HCT116 (cell line): ENCODE results near the gene BRPF3. TPM values are rescaled to one million over a fixed set of nuclear protein-coding genes. Genes with fewer than 3 reads are reported as not detected.

Experiments used
- ATAC-seq: fragments of 200-7000 bp; cut with Tn5 transposase; 2 replicates; pipeline ENCODE4 v1.9.1; 2020; ENCODE audit warnings: mild to moderate bottlenecking, moderate library complexity
- BruUV-seq: library from RNA; stranded (reverse); fragments of 400-500 nt; replicated peaks from 2 replicates; lab custom pipeline; 2021; lab: Mats Ljungman, UMichigan
- CTCF ChIA-PET: fragments of 300-600 bp; sonication (Branson Sonifier 250); formaldehyde crosslinking; loops from one replicate; lab custom pipeline; 2021; ENCODE audit warnings: antibody characterized with exemption; lab: Charles Lee
- POLR2A ChIA-PET: fragments of 300-600, 350-600 bp; sonication (Branson Sonifier 250); formaldehyde crosslinking; loops from one replicate; lab custom pipeline; 2021; ENCODE audit warnings: antibody characterized with exemption; lab: Charles Lee
- RAD21 ChIA-PET, 2 experiments: fragments of 300-600 bp; sonication (Branson Sonifier 250); formaldehyde crosslinking; loops; one replicate each; lab custom pipeline; 2023; ENCODE audit warnings: low total read pairs in 2 of 2; ENCODE audit not compliant: uncharacterized antibody in 2 of 2, unreplicated experiment in 2 of 2, low non-redundant PET in 1 of 2; lab: Charles Lee
- DNase-seq: peaks from one replicate; pipeline ENCODE4 v3.0.0-alpha.2; 2010; ENCODE audit warnings: low read depth, low spot score
- H2AFZ ChIP-seq: fragments of 200-600 bp; shearing (Covaris generic), sonication (generic); 2 replicates; pipeline ENCODE4 v1.6.1; 2017; ENCODE audit warnings: low read depth, mixed run types, mixed read lengths, antibody characterized with exemption, low read length; ENCODE audit not compliant: poor library complexity, severe bottlenecking
- H3K27ac ChIP-seq: 2 replicates; pipeline ENCODE4 v1.5.1; 2012; ENCODE audit warnings: low read depth, low read length
- H3K27me3 ChIP-seq: fragments of 200-600 bp; sonication (generic); 2 replicates; pipeline ENCODE4 v1.6.1; 2016; ENCODE audit warnings: mixed run types, low read length, mixed read lengths; ENCODE audit not compliant: insufficient read depth
- H3K36me3 ChIP-seq, 2 experiments: fragments of 200-500 bp in 1 of 2; fragments of 200-600 bp in 1 of 2; sonication (Bioruptor generic) in 1 of 2; sonication (generic) in 1 of 2; 2 replicates each; pipeline versions ENCODE4 v1.5.1 to v1.6.1; 2014 to 2016; ENCODE audit warnings: low read length in 2 of 2, inconsistent platforms in 1 of 2, mixed read lengths in 1 of 2, mixed run types in 1 of 2; ENCODE audit not compliant: insufficient read depth in 2 of 2, control insufficient read depth in 1 of 2
- H3K4me1 ChIP-seq, 2 experiments: fragments of 200-600 bp in 1 of 2; sonication (generic) in 1 of 2; 2 replicates each; pipeline versions ENCODE4 v1.5.1 to v1.6.1; 2012 to 2017; ENCODE audit warnings: low read length in 2 of 2, inconsistent platforms in 1 of 2, mild to moderate bottlenecking in 1 of 2, mixed read lengths in 1 of 2, mixed run types in 1 of 2, moderate library complexity in 1 of 2; ENCODE audit not compliant: insufficient read depth in 2 of 2, control insufficient read depth in 1 of 2
- H3K4me2 ChIP-seq: fragments of 200-600 bp; sonication (generic); 2 replicates; pipeline ENCODE4 v1.6.1; 2017; ENCODE audit warnings: mixed run types, low read length, mixed read lengths
- H3K4me3 ChIP-seq, 2 experiments: fragments of 200-600 bp in 1 of 2; sonication (generic) in 1 of 2; replicated peaks in 1 of 2; 2 replicates each; pipeline ENCODE4 v1.5.1; 2011 to 2016; ENCODE audit warnings: low read length in 2 of 2, control low read depth in 1 of 2, low read depth in 1 of 2, mild to moderate bottlenecking in 1 of 2, mixed read lengths in 1 of 2, mixed run types in 1 of 2
- H3K79me2 ChIP-seq: fragments of 200-600 bp; sonication (generic); 2 replicates; pipeline ENCODE4 v1.6.1; 2017; ENCODE audit warnings: mild to moderate bottlenecking, mixed run types, low read length, moderate library complexity, mixed read lengths; ENCODE audit not compliant: insufficient read depth
- H3K9ac ChIP-seq: fragments of 200-600 bp; sonication (generic); 2 replicates; pipeline ENCODE4 v1.6.1; 2016; ENCODE audit warnings: low read length, mixed read lengths
- H3K9me2 ChIP-seq: fragments of 200-600 bp; sonication (generic), shearing (Covaris generic); 2 replicates; pipeline ENCODE4 v1.6.1; 2017; ENCODE audit warnings: mixed run types, mild to moderate bottlenecking, moderate library complexity; ENCODE audit not compliant: insufficient read depth
- H3K9me3 ChIP-seq, 2 experiments: fragments of 200-500 bp in 1 of 2; fragments of 200-600 bp in 1 of 2; sonication (Bioruptor generic) in 1 of 2; sonication (generic) in 1 of 2; 2 replicates each; pipeline ENCODE4 v1.6.1; 2014 to 2017; ENCODE audit warnings: low read length in 2 of 2, mixed read lengths in 2 of 2, inconsistent platforms in 1 of 2, low read depth in 1 of 2, mild to moderate bottlenecking in 1 of 2, mixed run types in 1 of 2, moderate library complexity in 1 of 2; ENCODE audit not compliant: control insufficient read depth in 1 of 2, insufficient read depth in 1 of 2
- H4K20me1 ChIP-seq: fragments of 200-600 bp; sonication (generic), shearing (Covaris generic); 2 replicates; pipeline ENCODE4 v1.6.1; 2017; ENCODE audit warnings: mixed run types, mild to moderate bottlenecking, moderate library complexity; ENCODE audit not compliant: insufficient read depth
- EGR1 ChIP-seq: IDR thresholded peaks from 2 replicates; pipeline ENCODE4 v1.6.1; 2012; ENCODE audit warnings: low read depth
- EZH2phosphoT487 ChIP-seq: fragments of 200-600 bp; IDR thresholded peaks from 2 replicates; pipeline ENCODE4 v1.6.1; 2018; ENCODE audit warnings: antibody characterized with exemption, borderline replicate concordance
- FOSL1 ChIP-seq: IDR thresholded peaks from 2 replicates; pipeline ENCODE4 v1.6.1; 2012; ENCODE audit warnings: low read depth
- POLR2A ChIP-seq: IDR thresholded peaks from 2 replicates; pipeline ENCODE4 v1.7.0; 2011; ENCODE audit warnings: borderline replicate concordance; ENCODE audit not compliant: insufficient read depth, insufficient read length; ENCODE audit errors: extremely low read depth
- RAD21 ChIP-seq: IDR thresholded peaks from 2 replicates; pipeline ENCODE4 v1.6.1; 2012; ENCODE audit warnings: low read depth, mild to moderate bottlenecking
- ZFX ChIP-seq: fragments of 450-650 bp; IDR thresholded peaks from 2 replicates; pipeline ENCODE4 v1.6.1; 2017
- intact Hi-C: fragments of 100-400 bp; cut with micrococcal nuclease; formaldehyde crosslinking; loops from 2 replicates; pipeline ENCODE4 v1.10.0; 2022
- total RNA-seq: library from RNA; stranded (reverse); gene quantifications from one replicate; pipeline ENCODE4 v1.2.1, GENCODE V29; 2021; ENCODE audit not compliant: unreplicated experiment
- TF ChIP-seq, protein P1 (sequence below): IDR thresholded peaks from 2 replicates; pipeline ENCODE4 v1.6.1; 2012; ENCODE audit warnings: low read depth
- TF ChIP-seq, protein P2 (sequence below): IDR thresholded peaks from 2 replicates; pipeline ENCODE4 v1.6.1; 2012

The BRPF3 gene
- total RNA-seq, 1 experiment from 2014 or later = 20.3 TPM

DNA sequence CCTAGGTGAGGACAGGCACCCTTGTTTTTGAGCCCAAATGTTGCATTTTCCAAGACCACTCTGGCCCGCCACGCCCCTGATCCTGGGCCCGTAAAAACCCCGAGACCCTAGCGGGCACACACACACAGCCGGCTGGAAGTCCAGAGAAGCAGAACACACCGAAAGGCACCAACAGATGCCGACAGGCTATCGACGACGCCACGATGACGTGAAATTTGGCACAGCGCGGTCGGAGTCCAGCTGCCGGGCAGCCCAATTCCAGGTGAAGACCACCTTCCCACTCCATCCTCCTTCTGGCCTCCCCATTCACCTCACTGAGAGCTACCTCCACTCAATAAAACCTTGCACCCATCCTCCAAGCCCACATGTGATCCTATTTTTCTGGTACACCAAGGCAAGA is 39.3 kb downstream of the BRPF3 start:
- ATAC-seq = no peak
- Histone ChIP-seq H3K9ac (no peak overlapping the region), H3K27ac (no peak overlapping the region), H3K27me3 (no peaks in the 10 kb centered on the region), H2AFZ (no peak overlapping the region), H3K9me2 (no peaks in the 10 kb centered on the region), H3K4me1 (no peaks in the 10 kb centered on the region), H3K4me2 (no peak overlapping the region), H3K79me2 (no peaks in the 10 kb centered on the region), H3K36me3 (no peaks in the 10 kb centered on the region; a peak in 1 of 4 replicates), H3K4me3 (no peak overlapping the region), H4K20me1 (no peaks in the 10 kb centered on the region), H3K9me3 (no peaks in the 10 kb centered on the region)
- intact Hi-C loops = no loop called here
- ChIA-PET CTCF (no interaction called here), POLR2A (no interaction called here), RAD21 (no interaction called here)
- BruUV-seq = no TSS peak
- DNase-seq = no peak
- no peak for TF ChIP-seq RAD21
- TF ChIP-seq, protein P1, sequence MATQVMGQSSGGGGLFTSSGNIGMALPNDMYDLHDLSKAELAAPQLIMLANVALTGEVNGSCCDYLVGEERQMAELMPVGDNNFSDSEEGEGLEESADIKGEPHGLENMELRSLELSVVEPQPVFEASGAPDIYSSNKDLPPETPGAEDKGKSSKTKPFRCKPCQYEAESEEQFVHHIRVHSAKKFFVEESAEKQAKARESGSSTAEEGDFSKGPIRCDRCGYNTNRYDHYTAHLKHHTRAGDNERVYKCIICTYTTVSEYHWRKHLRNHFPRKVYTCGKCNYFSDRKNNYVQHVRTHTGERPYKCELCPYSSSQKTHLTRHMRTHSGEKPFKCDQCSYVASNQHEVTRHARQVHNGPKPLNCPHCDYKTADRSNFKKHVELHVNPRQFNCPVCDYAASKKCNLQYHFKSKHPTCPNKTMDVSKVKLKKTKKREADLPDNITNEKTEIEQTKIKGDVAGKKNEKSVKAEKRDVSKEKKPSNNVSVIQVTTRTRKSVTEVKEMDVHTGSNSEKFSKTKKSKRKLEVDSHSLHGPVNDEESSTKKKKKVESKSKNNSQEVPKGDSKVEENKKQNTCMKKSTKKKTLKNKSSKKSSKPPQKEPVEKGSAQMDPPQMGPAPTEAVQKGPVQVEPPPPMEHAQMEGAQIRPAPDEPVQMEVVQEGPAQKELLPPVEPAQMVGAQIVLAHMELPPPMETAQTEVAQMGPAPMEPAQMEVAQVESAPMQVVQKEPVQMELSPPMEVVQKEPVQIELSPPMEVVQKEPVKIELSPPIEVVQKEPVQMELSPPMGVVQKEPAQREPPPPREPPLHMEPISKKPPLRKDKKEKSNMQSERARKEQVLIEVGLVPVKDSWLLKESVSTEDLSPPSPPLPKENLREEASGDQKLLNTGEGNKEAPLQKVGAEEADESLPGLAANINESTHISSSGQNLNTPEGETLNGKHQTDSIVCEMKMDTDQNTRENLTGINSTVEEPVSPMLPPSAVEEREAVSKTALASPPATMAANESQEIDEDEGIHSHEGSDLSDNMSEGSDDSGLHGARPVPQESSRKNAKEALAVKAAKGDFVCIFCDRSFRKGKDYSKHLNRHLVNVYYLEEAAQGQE = no peak
- TF ChIP-seq, protein P2, sequence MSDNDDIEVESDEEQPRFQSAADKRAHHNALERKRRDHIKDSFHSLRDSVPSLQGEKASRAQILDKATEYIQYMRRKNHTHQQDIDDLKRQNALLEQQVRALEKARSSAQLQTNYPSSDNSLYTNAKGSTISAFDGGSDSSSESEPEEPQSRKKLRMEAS = no peak
- TF ChIP-seq EGR1 = no peak
- TF ChIP-seq ZFX = no peak
- no peak for TF ChIP-seq EZH2phosphoT487
- TF ChIP-seq POLR2A = no peak
- TF ChIP-seq FOSL1 = no peak
